ENCODE measurements around the gene ALCAM. TPM values are rescaled to one million over a fixed set of nuclear protein-coding genes. Genes with fewer than 3 reads are reported as not detected.
"Not testable (repeated sequence)": the region's sequence is repeated elsewhere in the genome, so short reads cannot be mapped to it uniquely, and the experiment has no call there.

The ALCAM gene
- total RNA-seq, 1 experiment from 2014 or later = 104 TPM

- no peak for DNase-seq (ENCODE audit: low read depth)
These were observed 21.5 kb downstream of the ALCAM start for GRCh38 chr3:105388176-105388575.

GRCh38 chr3:105389759-105390158 is 23.1 kb downstream of the ALCAM start:
- DNase-seq (ENCODE audit: low read depth) = not testable (repeated sequence)

- not testable (repeated sequence) for DNase-seq (ENCODE audit: low read depth)
These were observed 25.9 kb downstream of the ALCAM start for GRCh38 chr3:105392598-105392997.

GRCh38 chr3:105394177-105394576 is 27.5 kb downstream of the ALCAM start:
- DNase-seq (ENCODE audit: low read depth) = peak; percentile 17

GRCh38 chr3:105397974-105398373 is 31.3 kb downstream of the ALCAM start:
- no peak for DNase-seq (ENCODE audit: low read depth)

GRCh38 chr3:105398437-105398836 is 31.7 kb downstream of the ALCAM start:
- DNase-seq (ENCODE audit: low read depth) = peak; percentile 24

- no peak for DNase-seq (ENCODE audit: low read depth)
These were observed 32.4 kb downstream of the ALCAM start for GRCh38 chr3:105399062-105399461.

- peak; percentile 34 for DNase-seq (ENCODE audit: low read depth)
These were observed 32.9 kb downstream of the ALCAM start for GRCh38 chr3:105399611-105400010.

- DNase-seq (ENCODE audit: low read depth) = no peak
These were observed 34.5 kb downstream of the ALCAM start for GRCh38 chr3:105401254-105401653.

- peak; percentile 11 for DNase-seq (ENCODE audit: low read depth)
These were observed 35.0 kb downstream of the ALCAM start for GRCh38 chr3:105401691-105402149.

- DNase-seq (ENCODE audit: low read depth) = peak; percentile 56
These were observed 35.6 kb downstream of the ALCAM start for GRCh38 chr3:105402287-105402801.

GRCh38 chr3:105403034-105403433 is 36.3 kb downstream of the ALCAM start:
- DNase-seq (ENCODE audit: low read depth) = not testable (repeated sequence)

- DNase-seq (ENCODE audit: low read depth) = no peak
These were observed 39.6 kb downstream of the ALCAM start for GRCh38 chr3:105406268-105406667.

- no peak for DNase-seq (ENCODE audit: low read depth)
These were observed 42.7 kb downstream of the ALCAM start for GRCh38 chr3:105409364-105409763.

GRCh38 chr3:105413343-105413887 is 46.7 kb downstream of the ALCAM start:
- no peak for DNase-seq (ENCODE audit: low read depth)

- DNase-seq (ENCODE audit: low read depth) = no peak
These were observed 48.1 kb downstream of the ALCAM start for GRCh38 chr3:105414841-105415240.

GRCh38 chr3:105415951-105416350 is 49.2 kb downstream of the ALCAM start:
- DNase-seq (ENCODE audit: low read depth) = no peak

- DNase-seq (ENCODE audit: low read depth) = peak; percentile 13
These were observed 51.0 kb downstream of the ALCAM start for GRCh38 chr3:105417525-105418289.

GRCh38 chr3:105422645-105423044 is 55.9 kb downstream of the ALCAM start:
- no peak for DNase-seq (ENCODE audit: low read depth)

GRCh38 chr3:105423397-105423796 is 56.7 kb downstream of the ALCAM start:
- DNase-seq (ENCODE audit: low read depth) = no peak

- no peak for DNase-seq (ENCODE audit: low read depth)
These were observed 57.9 kb downstream of the ALCAM start for GRCh38 chr3:105424412-105425152.

GRCh38 chr3:105425153-105425502 is 58.4 kb downstream of the ALCAM start:
- no peak for DNase-seq (ENCODE audit: low read depth)

GRCh38 chr3:105427332-105427731 is 60.6 kb downstream of the ALCAM start:
- no peak for DNase-seq (ENCODE audit: low read depth)

All from RPMI7951 (cell line).